IMR-90 (cell line): Measurements from ENCODE around the gene TAF1L. TPM values are rescaled to one million over a fixed set of nuclear protein-coding genes. Genes with fewer than 3 reads are reported as not detected.
A peak's percentile ranks its signal among the peaks of the same experiment; 100 is the strongest.

ENCODE experiments used
- ATAC-seq: fragments of 200-7000 bp; cut with Tn5 transposase; 2 replicates; pipeline ENCODE4 v1.9.1; 2020; ENCODE audit warnings: low read depth, mild to moderate bottlenecking, moderate library complexity
- BruUV-seq: library from RNA; stranded (reverse); fragments of 400-500 nt; replicated peaks from 2 replicates; lab custom pipeline; 2021; lab: Mats Ljungman, UMichigan
- CTCF ChIA-PET: fragments of 300-600 bp; formaldehyde crosslinking; extraction: SDS; loops from one replicate; lab custom pipeline; 2021; ENCODE audit warnings: antibody characterized with exemption; lab: Yijun Ruan, JAX
- POLR2A ChIA-PET: fragments of 300-600 bp; sonication (Branson Sonifier 250); formaldehyde crosslinking; loops from one replicate; lab custom pipeline; 2022; ENCODE audit warnings: antibody characterized with exemption; ENCODE audit not compliant: unreplicated experiment; lab: Charles Lee
- DNase-seq: peaks from one replicate; pipeline ENCODE4 v3.0.0; 2013
- H2AFZ ChIP-seq: replicated peaks from 2 replicates; pipeline ENCODE3; 2013; ENCODE audit warnings: low read length, mild to moderate bottlenecking; ENCODE audit not compliant: poor library complexity
- H2AK5ac ChIP-seq: 2 replicates; pipeline ENCODE4 v1.6.1; 2013; ENCODE audit warnings: low read depth, low read length, inconsistent platforms
- H2AK9ac ChIP-seq: replicated peaks from 2 replicates; pipeline ENCODE3; 2013; ENCODE audit warnings: mild to moderate bottlenecking, low read depth, low read length, moderate library complexity; ENCODE audit not compliant: poor library complexity
- H2BK120ac ChIP-seq: 2 replicates; pipeline ENCODE4 v1.6.1; 2013; ENCODE audit warnings: low read depth, low read length, inconsistent platforms
- H2BK15ac ChIP-seq: 3 replicates; pipeline ENCODE4 v1.6.1; 2013; ENCODE audit warnings: low read depth, low read length, inconsistent platforms
- H2BK20ac ChIP-seq: 2 replicates; pipeline ENCODE4 v1.6.1; 2013; ENCODE audit warnings: low read depth, mild to moderate bottlenecking, inconsistent platforms, low read length, moderate library complexity
- H2BK5ac ChIP-seq: 2 replicates; pipeline ENCODE4 v1.6.1; 2013; ENCODE audit warnings: mild to moderate bottlenecking, low read depth, low read length, inconsistent platforms; ENCODE audit not compliant: poor library complexity, severe bottlenecking
- H3K14ac ChIP-seq: replicated peaks from 2 replicates; pipeline ENCODE4 v1.6.1; 2013; ENCODE audit warnings: low read depth, low read length, inconsistent platforms
- H3K18ac ChIP-seq: 2 replicates; pipeline ENCODE4 v1.6.1; 2013; ENCODE audit warnings: low read depth, low read length, control low read depth
- H3K23ac ChIP-seq: 2 replicates; pipeline ENCODE4 v1.6.1; 2013; ENCODE audit warnings: low read depth, low read length, inconsistent platforms
- H3K27ac ChIP-seq: 2 replicates; pipeline ENCODE4 v1.5.1; 2013; ENCODE audit warnings: mild to moderate bottlenecking, control low read depth, low read length; ENCODE audit not compliant: insufficient read depth
- H3K27me3 ChIP-seq: 2 replicates; pipeline ENCODE4 v1.6.1; 2013; ENCODE audit warnings: low read length; ENCODE audit not compliant: control insufficient read depth, insufficient read depth
- H3K36me3 ChIP-seq: 2 replicates; pipeline ENCODE4 v1.6.1; 2013; ENCODE audit warnings: low read length, mixed read lengths; ENCODE audit not compliant: control insufficient read depth, insufficient read depth
- H3K4ac ChIP-seq: 2 replicates; pipeline ENCODE4 v1.6.1; 2013; ENCODE audit warnings: low read depth, low read length, inconsistent platforms
- H3K4me1 ChIP-seq: 2 replicates; pipeline ENCODE4 v1.6.1; 2013; ENCODE audit warnings: low read length, mixed read lengths; ENCODE audit not compliant: control insufficient read depth, insufficient read depth
- H3K4me2 ChIP-seq: 2 replicates; pipeline ENCODE4 v1.6.1; 2013; ENCODE audit warnings: low read depth, mild to moderate bottlenecking, control low read depth, low read length, moderate library complexity
- H3K4me3 ChIP-seq: 2 replicates; pipeline ENCODE4 v1.5.1; 2013; ENCODE audit warnings: low read depth, mild to moderate bottlenecking, control low read depth, low read length, moderate library complexity; ENCODE audit not compliant: insufficient read depth
- H3K56ac ChIP-seq: 2 replicates; pipeline ENCODE4 v1.6.1; 2013; ENCODE audit warnings: low read length, inconsistent platforms; ENCODE audit not compliant: insufficient read depth; ENCODE audit errors: extremely low read depth
- H3K79me1 ChIP-seq, 2 experiments: 2 replicates each; pipeline ENCODE4 v1.6.1; 2013; ENCODE audit warnings: low read length in 2 of 2, inconsistent platforms in 1 of 2, low read depth in 1 of 2
- H3K9ac ChIP-seq: 2 replicates; pipeline ENCODE4 v1.6.1; 2013; ENCODE audit warnings: low read depth, low read length, control low read depth
- H3K9me1 ChIP-seq: 2 replicates; pipeline ENCODE4 v1.6.1; 2013; ENCODE audit warnings: low read length, inconsistent platforms; ENCODE audit not compliant: insufficient read depth
- H3K9me3 ChIP-seq: 2 replicates; pipeline ENCODE4 v1.6.1; 2013; ENCODE audit warnings: low read length; ENCODE audit not compliant: control insufficient read depth, insufficient read depth
- H4K20me1 ChIP-seq: 2 replicates; pipeline ENCODE4 v1.6.1; 2013; ENCODE audit warnings: low read length, inconsistent platforms; ENCODE audit not compliant: insufficient read depth
- H4K5ac ChIP-seq: 2 replicates; pipeline ENCODE4 v1.6.1; 2013; ENCODE audit warnings: mild to moderate bottlenecking, low read depth, low read length, control low read depth
- H4K8ac ChIP-seq, 2 experiments: 2 replicates each; pipeline ENCODE4 v1.6.1; 2013; ENCODE audit warnings: low read depth in 2 of 2, low read length in 2 of 2, control low read depth in 1 of 2, inconsistent platforms in 1 of 2
- H4K91ac ChIP-seq: 2 replicates; pipeline ENCODE4 v1.6.1; 2013; ENCODE audit warnings: low read depth, low read length, inconsistent platforms; ENCODE audit not compliant: insufficient read depth
- RAD21 ChIP-seq: IDR thresholded peaks from 2 replicates; pipeline ENCODE4 v1.6.1; 2012; ENCODE audit warnings: low read length, improper control_type of control experiment
- RFX5 ChIP-seq: IDR thresholded peaks from 2 replicates; pipeline ENCODE4 v1.8.0; 2012; ENCODE audit warnings: low read depth, mild to moderate bottlenecking, low read length, moderate library complexity
- dilution Hi-C: fragments of 300-500 bp; cut with HindIII; formaldehyde crosslinking; loops from one replicate; pipeline ENCODE4 v1.14.3; 2018; ENCODE audit warnings: low sequenced_read_pairs; ENCODE audit not compliant: unreplicated experiment
- in situ Hi-C: fragments of 300-500 bp; cut with MboI; formaldehyde crosslinking; loops from 3 replicates; pipeline ENCODE4 v1.14.3; 2019; ENCODE audit warnings: low sequenced_read_pairs, inconsistent platforms, mixed read lengths
- intact Hi-C: fragments of 100-400 bp; cut with micrococcal nuclease; formaldehyde crosslinking; loops from 2 replicates; pipeline ENCODE4 v1.10.0; 2022
- polyA plus RNA-seq, 3 experiments: library from polyadenylated mRNA; depleted of rRNA; stranded (reverse); fragments of >200 nt; gene quantifications; 2 replicates each; pipeline ENCODE4 v1.2.3, GENCODE V29; 2012; ENCODE audit warnings: low replicate concordance in 1 of 3
- total RNA-seq: library from RNA; depleted of rRNA; stranded (reverse); fragments of >200 nt; gene quantifications from 2 replicates; pipeline ENCODE4 v1.2.3, GENCODE V29; 2012

The TAF1L gene
- total and polyA plus RNA-seq, 2 of the 4 experiments (the other 2 are of a cell fraction): not detected

DNA sequence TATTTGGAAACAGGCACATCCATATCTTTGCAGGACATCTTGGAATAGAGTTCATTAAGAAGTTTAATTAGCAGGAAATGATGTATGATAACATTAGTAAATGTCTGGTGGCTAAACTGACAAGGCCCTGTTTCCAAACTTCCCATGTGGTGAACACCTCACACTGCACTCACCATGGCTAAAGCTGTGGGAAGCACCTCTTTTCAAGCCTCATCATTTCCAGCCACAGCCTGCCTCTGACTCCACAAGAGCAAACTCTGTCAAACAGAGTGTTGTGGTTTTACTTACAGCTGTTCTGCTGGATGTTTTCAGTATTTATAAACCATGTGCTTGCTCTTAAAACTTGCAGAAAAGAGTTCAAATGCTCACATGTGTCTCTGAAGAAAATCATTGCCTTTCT, 47.6 kb downstream of the TAF1L start:
- no peak overlapping the region for H3K18ac ChIP-seq
- no peaks in the 10 kb centered on the region for H3K9me1 ChIP-seq
- H3K4me1 ChIP-seq: no peaks in the 10 kb centered on the region
- H3K56ac ChIP-seq: no peak overlapping the region
- no peak overlapping the region for H3K23ac ChIP-seq
- no peak overlapping the region for H2BK20ac ChIP-seq
- H2BK120ac ChIP-seq: no peak overlapping the region
- H3K4me3 ChIP-seq: no peak overlapping the region
- H3K79me1 ChIP-seq: no peaks in the 10 kb centered on the region
- H4K20me1 ChIP-seq: no peaks in the 10 kb centered on the region
- H2BK15ac ChIP-seq: no peak overlapping the region
- no peak overlapping the region for H3K4me2 ChIP-seq
- no peak overlapping the region for H2AK9ac ChIP-seq
- H3K14ac ChIP-seq: no peak overlapping the region
- H3K36me3 ChIP-seq: no peaks in the 10 kb centered on the region
- ATAC-seq (peak; percentile 42), DNase-seq (peak; percentile 43)
- H3K27me3 ChIP-seq: peaks cover 3% of the 10 kb centered on the region; the same call in 1 of the 2 replicates
- ChIA-PET POLR2A (no interaction called here), CTCF (interaction anchor here (0.7 to 3.3 kb wide), 4 partner anchors 8 to 381 kb away, joined by 3 to 15 read pairs (median 12); no protein-coding TSS in a partner anchor)
- no peak overlapping the region for H4K5ac ChIP-seq
- TF ChIP-seq RAD21 (no peak), RFX5 (no peak)
- H4K8ac ChIP-seq: no peak overlapping the region
- intact Hi-C loops (no loop called here), in situ Hi-C loops (no loop called here), dilution Hi-C loops (no loop called here)
- no peak overlapping the region for H4K91ac ChIP-seq
- no peaks in the 10 kb centered on the region for H3K9me3 ChIP-seq
- H3K4ac ChIP-seq: no peak overlapping the region
- no TSS peak for BruUV-seq
- H2AK5ac ChIP-seq: no peak overlapping the region
- H3K9ac ChIP-seq: no peak overlapping the region
- no peak overlapping the region for H2BK5ac ChIP-seq
- H2AFZ ChIP-seq: no peak overlapping the region
- H3K27ac ChIP-seq: no peak overlapping the region
